Adrenal gland (tissue), 5 donors: ENCODE measurements around the gene SELENBP1.

ENCODE experiments used
- POLR2A ChIP-seq, 2 donors: fragments of 450-650 bp; IDR thresholded peaks; one replicate each; pipeline ENCODE4 v1.6.1; 2017; ENCODE audit warnings: antibody characterized with exemption in 2 of 2, mild to moderate bottlenecking in 2 of 2, moderate library complexity in 1 of 2
- TF ChIP-seq, protein P1 (sequence below), 6 experiments: fragments of 450-650 bp in 4 of 6; fragments of 200-600 bp in 2 of 6; sonication (generic) in 1 of 6; IDR thresholded peaks; 1 replicate in 5 of 6; 2 replicates in 1 of 6; pipeline versions ENCODE4 v1.5.1 to v1.8.0; 2016 to 2021; ENCODE audit warnings: antibody characterized with exemption in 6 of 6, mild to moderate bottlenecking in 2 of 6, moderate library complexity in 1 of 6
- donor health status: DM: no; HTN: no; CAD: no.

DNA sequence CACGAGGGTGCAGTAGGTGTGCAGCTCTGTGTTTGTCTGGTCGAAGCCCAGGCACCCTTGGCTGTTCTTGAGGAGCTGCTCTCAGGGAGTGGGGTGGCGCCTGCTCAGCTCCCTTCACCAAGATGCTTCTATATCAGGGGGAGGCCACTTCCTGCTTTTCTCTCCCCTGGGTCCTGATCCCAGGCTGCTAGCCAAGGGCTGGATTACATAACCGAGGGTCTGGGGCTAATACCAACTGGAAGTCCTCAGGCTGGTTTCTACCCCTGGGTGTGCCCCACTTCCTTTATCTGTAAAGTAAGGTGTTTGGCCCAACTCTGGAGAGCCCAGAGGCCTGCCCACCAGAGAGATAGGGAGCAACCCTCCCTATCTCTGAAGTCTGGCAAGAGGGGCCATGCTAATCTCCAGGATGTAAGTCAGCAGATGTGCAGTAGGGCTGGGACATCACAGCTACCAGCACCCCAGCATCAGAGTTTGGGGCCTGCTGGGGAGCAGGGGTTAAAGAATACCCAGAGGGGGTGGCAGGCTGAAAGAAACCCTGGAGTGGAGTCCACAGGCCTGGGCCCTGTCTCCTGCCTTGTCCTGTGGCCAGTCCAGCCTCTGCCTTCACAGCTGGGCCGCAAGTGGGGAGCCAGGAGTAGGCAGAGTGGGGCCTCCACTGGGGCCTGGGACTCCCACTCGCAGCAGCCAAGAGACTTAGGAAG, 2.1 kb downstream of the SELENBP1 start:
- TF ChIP-seq, protein P1, sequence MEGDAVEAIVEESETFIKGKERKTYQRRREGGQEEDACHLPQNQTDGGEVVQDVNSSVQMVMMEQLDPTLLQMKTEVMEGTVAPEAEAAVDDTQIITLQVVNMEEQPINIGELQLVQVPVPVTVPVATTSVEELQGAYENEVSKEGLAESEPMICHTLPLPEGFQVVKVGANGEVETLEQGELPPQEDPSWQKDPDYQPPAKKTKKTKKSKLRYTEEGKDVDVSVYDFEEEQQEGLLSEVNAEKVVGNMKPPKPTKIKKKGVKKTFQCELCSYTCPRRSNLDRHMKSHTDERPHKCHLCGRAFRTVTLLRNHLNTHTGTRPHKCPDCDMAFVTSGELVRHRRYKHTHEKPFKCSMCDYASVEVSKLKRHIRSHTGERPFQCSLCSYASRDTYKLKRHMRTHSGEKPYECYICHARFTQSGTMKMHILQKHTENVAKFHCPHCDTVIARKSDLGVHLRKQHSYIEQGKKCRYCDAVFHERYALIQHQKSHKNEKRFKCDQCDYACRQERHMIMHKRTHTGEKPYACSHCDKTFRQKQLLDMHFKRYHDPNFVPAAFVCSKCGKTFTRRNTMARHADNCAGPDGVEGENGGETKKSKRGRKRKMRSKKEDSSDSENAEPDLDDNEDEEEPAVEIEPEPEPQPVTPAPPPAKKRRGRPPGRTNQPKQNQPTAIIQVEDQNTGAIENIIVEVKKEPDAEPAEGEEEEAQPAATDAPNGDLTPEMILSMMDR (IDR thresholded peaks at IDR 0.05): no peak
- TF ChIP-seq POLR2A (IDR thresholded peaks at IDR 0.05): no peak
